WTC11 (cell line): Measurements from ENCODE around the gene ATG7.

Experiments used
- FOXK1 ChIP-seq: sonication (generic); formaldehyde crosslinking; IDR thresholded peaks from 2 replicates; pipeline ENCODE4 v1.8.0; 2022; ENCODE audit warnings: mild to moderate bottlenecking, moderate library complexity, missing genetic modification reagents
- FOXP1 ChIP-seq: sonication (generic); formaldehyde crosslinking; IDR thresholded peaks from 2 replicates; pipeline ENCODE4 v1.8.0; 2022; ENCODE audit warnings: missing genetic modification reagents, mild to moderate bottlenecking, moderate library complexity, borderline replicate concordance
- GRHL2 ChIP-seq: fragments of 250-450 bp; sonication (Bioruptor Pico); IDR thresholded peaks from 2 replicates; pipeline ENCODE4 v1.8.0; 2022; ENCODE audit warnings: mild to moderate bottlenecking, moderate library complexity; ENCODE audit not compliant: insufficient replicate concordance, severe bottlenecking
- TF ChIP-seq, protein P1 (sequence below): fragments of 200-600 bp; IDR thresholded peaks from 2 replicates; pipeline ENCODE4 v1.8.0; 2022; ENCODE audit warnings: antibody characterized with exemption
- TF ChIP-seq, protein P2 (sequence below): sonication (generic); formaldehyde crosslinking; IDR thresholded peaks from 2 replicates; pipeline ENCODE4 v1.8.0; 2022; ENCODE audit warnings: missing genetic modification reagents
- TF ChIP-seq, protein P3 (sequence below): sonication (generic); formaldehyde crosslinking; IDR thresholded peaks from 2 replicates; pipeline ENCODE4 v1.8.0; 2022; ENCODE audit warnings: mild to moderate bottlenecking, missing genetic modification reagents
- TF ChIP-seq, protein P4 (sequence below): sonication (generic); formaldehyde crosslinking; IDR thresholded peaks from 2 replicates; pipeline ENCODE4 v1.8.1; 2023; ENCODE audit warnings: mild to moderate bottlenecking, missing genetic modification reagents, moderate library complexity
- TF ChIP-seq, protein P5 (sequence below): fragments of 250-450 bp; sonication (Bioruptor Pico); IDR thresholded peaks from 2 replicates; pipeline ENCODE4 v1.9.0; 2021; ENCODE audit warnings: mild to moderate bottlenecking
- TF ChIP-seq, protein P6 (sequence below): sonication (generic); formaldehyde crosslinking; IDR thresholded peaks from 2 replicates; pipeline ENCODE4 v1.8.0; 2022; ENCODE audit warnings: mild to moderate bottlenecking, missing genetic modification reagents

DNA sequence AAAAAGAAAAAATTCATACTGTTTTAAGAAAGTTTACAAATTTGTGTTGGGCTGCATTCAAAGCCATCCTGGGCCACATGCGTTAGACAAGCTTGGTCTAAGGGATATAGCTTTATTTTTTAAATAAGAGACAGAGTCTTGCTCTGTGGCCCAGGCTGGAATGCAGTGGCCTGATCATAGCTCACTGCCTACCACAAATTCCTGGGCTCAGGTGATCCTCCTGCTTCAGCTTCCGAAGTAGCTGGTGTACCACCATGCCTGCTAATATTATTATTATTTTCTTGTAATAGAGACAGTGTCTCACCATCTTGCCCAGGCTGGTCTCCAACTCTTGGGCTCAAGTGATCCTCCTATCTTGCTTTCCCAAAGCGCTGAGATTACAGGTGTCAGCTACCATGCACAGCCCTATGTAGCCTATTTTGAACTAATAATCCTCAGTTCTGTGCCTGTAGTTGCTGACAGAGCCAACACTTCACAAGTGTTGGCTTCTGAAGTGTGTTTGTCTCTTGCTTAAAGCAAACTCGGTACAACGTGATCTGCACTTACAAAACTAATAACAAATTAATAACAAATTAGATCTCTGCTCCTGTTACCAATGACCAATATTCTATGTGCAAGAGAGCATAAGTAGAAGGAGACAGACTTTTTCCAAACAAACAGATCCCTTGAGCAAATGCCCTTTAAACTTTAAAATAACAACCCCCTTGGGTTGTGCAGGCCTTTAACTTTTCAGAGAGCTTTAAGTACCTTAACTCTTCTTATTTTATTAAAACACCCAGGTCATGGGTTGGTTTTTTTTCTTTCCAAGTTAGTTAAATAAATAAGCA lies 236.4 kb downstream of the ATG7 start:
- TF ChIP-seq FOXK1 (no peak), FOXP1 (CRISPR knock-in tag) (no peak), GRHL2 (no peak)
- TF ChIP-seq, protein P1, sequence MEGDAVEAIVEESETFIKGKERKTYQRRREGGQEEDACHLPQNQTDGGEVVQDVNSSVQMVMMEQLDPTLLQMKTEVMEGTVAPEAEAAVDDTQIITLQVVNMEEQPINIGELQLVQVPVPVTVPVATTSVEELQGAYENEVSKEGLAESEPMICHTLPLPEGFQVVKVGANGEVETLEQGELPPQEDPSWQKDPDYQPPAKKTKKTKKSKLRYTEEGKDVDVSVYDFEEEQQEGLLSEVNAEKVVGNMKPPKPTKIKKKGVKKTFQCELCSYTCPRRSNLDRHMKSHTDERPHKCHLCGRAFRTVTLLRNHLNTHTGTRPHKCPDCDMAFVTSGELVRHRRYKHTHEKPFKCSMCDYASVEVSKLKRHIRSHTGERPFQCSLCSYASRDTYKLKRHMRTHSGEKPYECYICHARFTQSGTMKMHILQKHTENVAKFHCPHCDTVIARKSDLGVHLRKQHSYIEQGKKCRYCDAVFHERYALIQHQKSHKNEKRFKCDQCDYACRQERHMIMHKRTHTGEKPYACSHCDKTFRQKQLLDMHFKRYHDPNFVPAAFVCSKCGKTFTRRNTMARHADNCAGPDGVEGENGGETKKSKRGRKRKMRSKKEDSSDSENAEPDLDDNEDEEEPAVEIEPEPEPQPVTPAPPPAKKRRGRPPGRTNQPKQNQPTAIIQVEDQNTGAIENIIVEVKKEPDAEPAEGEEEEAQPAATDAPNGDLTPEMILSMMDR = no peak
- TF ChIP-seq, protein P2, sequence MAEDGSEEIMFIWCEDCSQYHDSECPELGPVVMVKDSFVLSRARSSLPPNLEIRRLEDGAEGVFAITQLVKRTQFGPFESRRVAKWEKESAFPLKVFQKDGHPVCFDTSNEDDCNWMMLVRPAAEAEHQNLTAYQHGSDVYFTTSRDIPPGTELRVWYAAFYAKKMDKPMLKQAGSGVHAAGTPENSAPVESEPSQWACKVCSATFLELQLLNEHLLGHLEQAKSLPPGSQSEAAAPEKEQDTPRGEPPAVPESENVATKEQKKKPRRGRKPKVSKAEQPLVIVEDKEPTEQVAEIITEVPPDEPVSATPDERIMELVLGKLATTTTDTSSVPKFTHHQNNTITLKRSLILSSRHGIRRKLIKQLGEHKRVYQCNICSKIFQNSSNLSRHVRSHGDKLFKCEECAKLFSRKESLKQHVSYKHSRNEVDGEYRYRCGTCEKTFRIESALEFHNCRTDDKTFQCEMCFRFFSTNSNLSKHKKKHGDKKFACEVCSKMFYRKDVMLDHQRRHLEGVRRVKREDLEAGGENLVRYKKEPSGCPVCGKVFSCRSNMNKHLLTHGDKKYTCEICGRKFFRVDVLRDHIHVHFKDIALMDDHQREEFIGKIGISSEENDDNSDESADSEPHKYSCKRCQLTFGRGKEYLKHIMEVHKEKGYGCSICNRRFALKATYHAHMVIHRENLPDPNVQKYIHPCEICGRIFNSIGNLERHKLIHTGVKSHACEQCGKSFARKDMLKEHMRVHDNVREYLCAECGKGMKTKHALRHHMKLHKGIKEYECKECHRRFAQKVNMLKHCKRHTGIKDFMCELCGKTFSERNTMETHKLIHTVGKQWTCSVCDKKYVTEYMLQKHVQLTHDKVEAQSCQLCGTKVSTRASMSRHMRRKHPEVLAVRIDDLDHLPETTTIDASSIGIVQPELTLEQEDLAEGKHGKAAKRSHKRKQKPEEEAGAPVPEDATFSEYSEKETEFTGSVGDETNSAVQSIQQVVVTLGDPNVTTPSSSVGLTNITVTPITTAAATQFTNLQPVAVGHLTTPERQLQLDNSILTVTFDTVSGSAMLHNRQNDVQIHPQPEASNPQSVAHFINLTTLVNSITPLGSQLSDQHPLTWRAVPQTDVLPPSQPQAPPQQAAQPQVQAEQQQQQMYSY (CRISPR knock-in tag) = no peak
- TF ChIP-seq, protein P3, sequence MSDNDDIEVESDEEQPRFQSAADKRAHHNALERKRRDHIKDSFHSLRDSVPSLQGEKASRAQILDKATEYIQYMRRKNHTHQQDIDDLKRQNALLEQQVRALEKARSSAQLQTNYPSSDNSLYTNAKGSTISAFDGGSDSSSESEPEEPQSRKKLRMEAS = no peak
- TF ChIP-seq, protein P4, sequence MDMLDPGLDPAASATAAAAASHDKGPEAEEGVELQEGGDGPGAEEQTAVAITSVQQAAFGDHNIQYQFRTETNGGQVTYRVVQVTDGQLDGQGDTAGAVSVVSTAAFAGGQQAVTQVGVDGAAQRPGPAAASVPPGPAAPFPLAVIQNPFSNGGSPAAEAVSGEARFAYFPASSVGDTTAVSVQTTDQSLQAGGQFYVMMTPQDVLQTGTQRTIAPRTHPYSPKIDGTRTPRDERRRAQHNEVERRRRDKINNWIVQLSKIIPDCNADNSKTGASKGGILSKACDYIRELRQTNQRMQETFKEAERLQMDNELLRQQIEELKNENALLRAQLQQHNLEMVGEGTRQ = no peak
- TF ChIP-seq, protein P5, sequence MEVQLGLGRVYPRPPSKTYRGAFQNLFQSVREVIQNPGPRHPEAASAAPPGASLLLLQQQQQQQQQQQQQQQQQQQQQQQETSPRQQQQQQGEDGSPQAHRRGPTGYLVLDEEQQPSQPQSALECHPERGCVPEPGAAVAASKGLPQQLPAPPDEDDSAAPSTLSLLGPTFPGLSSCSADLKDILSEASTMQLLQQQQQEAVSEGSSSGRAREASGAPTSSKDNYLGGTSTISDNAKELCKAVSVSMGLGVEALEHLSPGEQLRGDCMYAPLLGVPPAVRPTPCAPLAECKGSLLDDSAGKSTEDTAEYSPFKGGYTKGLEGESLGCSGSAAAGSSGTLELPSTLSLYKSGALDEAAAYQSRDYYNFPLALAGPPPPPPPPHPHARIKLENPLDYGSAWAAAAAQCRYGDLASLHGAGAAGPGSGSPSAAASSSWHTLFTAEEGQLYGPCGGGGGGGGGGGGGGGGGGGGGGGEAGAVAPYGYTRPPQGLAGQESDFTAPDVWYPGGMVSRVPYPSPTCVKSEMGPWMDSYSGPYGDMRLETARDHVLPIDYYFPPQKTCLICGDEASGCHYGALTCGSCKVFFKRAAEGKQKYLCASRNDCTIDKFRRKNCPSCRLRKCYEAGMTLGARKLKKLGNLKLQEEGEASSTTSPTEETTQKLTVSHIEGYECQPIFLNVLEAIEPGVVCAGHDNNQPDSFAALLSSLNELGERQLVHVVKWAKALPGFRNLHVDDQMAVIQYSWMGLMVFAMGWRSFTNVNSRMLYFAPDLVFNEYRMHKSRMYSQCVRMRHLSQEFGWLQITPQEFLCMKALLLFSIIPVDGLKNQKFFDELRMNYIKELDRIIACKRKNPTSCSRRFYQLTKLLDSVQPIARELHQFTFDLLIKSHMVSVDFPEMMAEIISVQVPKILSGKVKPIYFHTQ (CRISPR knock-in tag) = no peak
- TF ChIP-seq, protein P6, sequence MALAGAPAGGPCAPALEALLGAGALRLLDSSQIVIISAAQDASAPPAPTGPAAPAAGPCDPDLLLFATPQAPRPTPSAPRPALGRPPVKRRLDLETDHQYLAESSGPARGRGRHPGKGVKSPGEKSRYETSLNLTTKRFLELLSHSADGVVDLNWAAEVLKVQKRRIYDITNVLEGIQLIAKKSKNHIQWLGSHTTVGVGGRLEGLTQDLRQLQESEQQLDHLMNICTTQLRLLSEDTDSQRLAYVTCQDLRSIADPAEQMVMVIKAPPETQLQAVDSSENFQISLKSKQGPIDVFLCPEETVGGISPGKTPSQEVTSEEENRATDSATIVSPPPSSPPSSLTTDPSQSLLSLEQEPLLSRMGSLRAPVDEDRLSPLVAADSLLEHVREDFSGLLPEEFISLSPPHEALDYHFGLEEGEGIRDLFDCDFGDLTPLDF = no peak
